Breast epithelium (tissue), 4 donors: ENCODE data around the gene ZCCHC14. TPM values are rescaled to one million over a fixed set of nuclear protein-coding genes. Genes with fewer than 3 reads are reported as not detected.

Source experiments
- DNase-seq, 2 donors: peaks; one replicate each; pipeline ENCODE4 v3.0.0-alpha.2; 2019; ENCODE audit warnings: low spot score in 2 of 2
- H3K27ac ChIP-seq, 2 donors: fragments of 200-600 bp; sonication (generic) in 1 of 2; one replicate each; pipeline ENCODE4 v1.5.1; 2016 to 2019; ENCODE audit warnings: mild to moderate bottlenecking in 1 of 2
- H3K27me3 ChIP-seq, 2 donors: fragments of 200-600 bp; sonication (generic) in 1 of 2; one replicate each; pipeline versions ENCODE4 v1.5.1 to v1.6.0; 2017 to 2019; ENCODE audit warnings: control low read depth in 1 of 2, mild to moderate bottlenecking in 1 of 2
- H3K36me3 ChIP-seq: fragments of 200-600 bp; one replicate; pipeline ENCODE4 v1.5.1; 2019
- H3K4me1 ChIP-seq, 2 donors: fragments of 200-600 bp; sonication (generic); one replicate each; pipeline ENCODE4 v1.5.1; 2016 to 2019; ENCODE audit warnings: control low read depth in 1 of 2
- H3K4me3 ChIP-seq, 3 donors: fragments of 200-600 bp; sonication (generic); 1 replicate in 2 of 3; 2 replicates in 1 of 3; pipeline ENCODE4 v1.5.1; 2016 to 2019; ENCODE audit warnings: mild to moderate bottlenecking in 3 of 3, moderate library complexity in 2 of 3
- H3K9me3 ChIP-seq, 2 donors: fragments of 200-600 bp; sonication (generic) in 1 of 2; one replicate each; pipeline ENCODE4 v1.5.1; 2016 to 2019; ENCODE audit warnings: control low read depth in 1 of 2
- CTCF ChIP-seq, 3 donors: fragments of 450-650 bp; IDR thresholded peaks; one replicate each; pipeline ENCODE4 v1.5.1; 2016 to 2017; ENCODE audit warnings: antibody characterized with exemption in 3 of 3, mild to moderate bottlenecking in 3 of 3, moderate library complexity in 3 of 3
- POLR2A ChIP-seq: fragments of 450-650 bp; IDR thresholded peaks from one replicate; pipeline ENCODE4 v1.6.1; 2016; ENCODE audit warnings: antibody characterized with exemption, mild to moderate bottlenecking, moderate library complexity
- POLR2AphosphoS5 ChIP-seq, 3 donors: sonication (generic); formaldehyde crosslinking; IDR thresholded peaks; one replicate each; pipeline ENCODE4 v1.6.1; 2017; ENCODE audit warnings: antibody characterized with exemption in 3 of 3
- intact Hi-C: fragments of 100-400 bp; cut with DNase I; formaldehyde crosslinking; loops from one replicate; pipeline ENCODE4 v1.15.1; 2023; ENCODE audit warnings: low total_unique reads
- total RNA-seq, 3 donors: library from RNA; depleted of rRNA; stranded (reverse); fragments of >200 nt; gene quantifications; one replicate each; pipeline ENCODE4 v1.1.0, GENCODE V29; 2016

ZCCHC14 gene
- total RNA-seq, 3 donors from 2014 or later: 15.2 to 21.0 (median 18.7) TPM

GRCh38 chr16:87474566-87474996 lies 18.2 kb downstream of the ZCCHC14 start:
- H3K36me3 ChIP-seq: no peaks in the 10 kb centered on the region
- no peak for TF ChIP-seq POLR2AphosphoS5 (IDR thresholded peaks at IDR 0.05)
- peaks cover 0 to 11% of the 10 kb centered on the region in 2 donors for H3K4me1 ChIP-seq
- no peak overlapping the region for H3K4me3 ChIP-seq
- H3K9me3 ChIP-seq: no peaks in the 10 kb centered on the region
- H3K27ac ChIP-seq: no peak overlapping the region
- DNase-seq: no peak
- intact Hi-C loops: no loop called here
- H3K27me3 ChIP-seq: no peaks in the 10 kb centered on the region

GRCh38 chr16:87474017-87474416 lies 18.8 kb downstream of the ZCCHC14 start:
- intact Hi-C loops: no loop called here
- Histone ChIP-seq H3K4me3 (no peak overlapping the region), H3K4me1 (peaks cover 0 to 11% of the 10 kb centered on the region in 2 donors), H3K36me3 (no peaks in the 10 kb centered on the region), H3K9me3 (no peaks in the 10 kb centered on the region), H3K27me3 (no peaks in the 10 kb centered on the region), H3K27ac (no peak overlapping the region)
- no peak for TF ChIP-seq CTCF (IDR thresholded peaks at IDR 0.05)
- TF ChIP-seq POLR2AphosphoS5 (IDR thresholded peaks at IDR 0.05): no peak
- TF ChIP-seq POLR2A: no peak
- no peak for DNase-seq

- no peak for DNase-seq
- TF ChIP-seq CTCF (IDR thresholded peaks at IDR 0.05) (no peak), POLR2A (no peak), POLR2AphosphoS5 (IDR thresholded peaks at IDR 0.05) (no peak)
- intact Hi-C loops: no loop called here
These were observed 19.9 kb downstream of the ZCCHC14 start for GRCh38 chr16:87472935-87473334.

GRCh38 chr16:87472142-87472778 lies 20.6 kb downstream of the ZCCHC14 start:
- H3K9me3 ChIP-seq: no peaks in the 10 kb centered on the region
- H3K36me3 ChIP-seq: no peaks in the 10 kb centered on the region
- H3K4me1 ChIP-seq: peaks cover 0 to 11% of the 10 kb centered on the region in 2 donors
- no peak for DNase-seq
- no peaks in the 10 kb centered on the region for H3K27me3 ChIP-seq
- no peak overlapping the region for H3K4me3 ChIP-seq
- TF ChIP-seq POLR2A (no peak), POLR2AphosphoS5 (IDR thresholded peaks at IDR 0.05) (no peak), CTCF (IDR thresholded peaks at IDR 0.05) (no peak)
- peak overlapping the region in 1 of 2 donors; percentile 67 for H3K27ac ChIP-seq
- intact Hi-C loops: no loop called here

More at GRCh38 chr16:87472935-87473334, 19.9 kb downstream of the ZCCHC14 start:
- H3K27ac ChIP-seq: no peak overlapping the region
- H3K4me3 ChIP-seq: no peak overlapping the region
- H3K4me1 ChIP-seq: peaks cover 0 to 11% of the 10 kb centered on the region in 2 donors
- no peaks in the 10 kb centered on the region for H3K27me3 ChIP-seq
- no peaks in the 10 kb centered on the region for H3K36me3 ChIP-seq
- H3K9me3 ChIP-seq: no peaks in the 10 kb centered on the region

GRCh38 chr16:87471278-87472141 lies 21.3 kb downstream of the ZCCHC14 start:
- no peak for DNase-seq
- Histone ChIP-seq H3K36me3 (no peaks in the 10 kb centered on the region), H3K27me3 (no peaks in the 10 kb centered on the region), H3K27ac (peak overlapping the region; percentile 64 to 67), H3K4me1 (peaks cover 0 to 11% of the 10 kb centered on the region in 2 donors), H3K9me3 (no peaks in the 10 kb centered on the region), H3K4me3 (peak overlapping the region in 1 of 3 donors; percentile 37)
- TF ChIP-seq CTCF (IDR thresholded peaks at IDR 0.05) (no peak), POLR2AphosphoS5 (IDR thresholded peaks at IDR 0.05) (no peak), POLR2A (no peak)
- intact Hi-C loops: no loop called here
